K562 (cell line): ENCODE results near the gene DHRS3. TPM values are rescaled to one million over a fixed set of nuclear protein-coding genes. Genes with fewer than 3 reads are reported as not detected.
A peak's percentile ranks its signal among the peaks of the same experiment; 100 is the strongest.

ENCODE experiments used
- CBFA2T2 ChIP-seq: fragments of 450-650 bp; conservative IDR thresholded peaks from 2 replicates; pipeline ENCODE4 v1.6.1; 2017; ENCODE audit warnings: mild to moderate bottlenecking
- CBFB ChIP-seq: sonication (generic); formaldehyde crosslinking; IDR thresholded peaks from 2 replicates; pipeline ENCODE4 v1.4.0; 2020; ENCODE audit warnings: mild to moderate bottlenecking, missing genetic modification reagents
- CCNT2 ChIP-seq: IDR thresholded peaks from 2 replicates; pipeline ENCODE4 v1.6.1; 2011; ENCODE audit warnings: borderline replicate concordance, low read depth, mild to moderate bottlenecking, moderate library complexity, mixed read lengths, low read length; ENCODE audit not compliant: insufficient read length; ENCODE audit errors: extremely low read depth
- IRF2 ChIP-seq: sonication (generic); formaldehyde crosslinking; IDR thresholded peaks from 2 replicates; pipeline ENCODE4 v1.8.1; 2022; ENCODE audit warnings: mild to moderate bottlenecking, missing genetic modification reagents
- KLF13 ChIP-seq: fragments of 450-650 bp; IDR thresholded peaks from 2 replicates; pipeline ENCODE4 v1.6.1; 2016; ENCODE audit warnings: missing genetic modification characterization, low read depth, mild to moderate bottlenecking, missing compliant biosample characterization, moderate library complexity, borderline replicate concordance
- MED1 ChIP-seq: sonication (generic); formaldehyde crosslinking; IDR thresholded peaks from 2 replicates; pipeline ENCODE4 v1.8.1; 2023; ENCODE audit warnings: missing genetic modification reagents, borderline replicate concordance
- MEIS2 ChIP-seq: fragments of 450-650 bp; IDR thresholded peaks from 2 replicates; pipeline ENCODE4 v1.6.1; 2014; ENCODE audit warnings: mild to moderate bottlenecking; ENCODE audit not compliant: partially characterized antibody
- PHF20 ChIP-seq: fragments of 450-650 bp; IDR thresholded peaks from 2 replicates; pipeline ENCODE4 v1.6.1; 2018; ENCODE audit not compliant: partially characterized antibody
- PPARD ChIP-seq: fragments of 250-450 bp; sonication (Bioruptor Pico); IDR thresholded peaks from 2 replicates; pipeline ENCODE4 v1.8.0; 2022; ENCODE audit warnings: inconsistent platforms, mild to moderate bottlenecking, moderate library complexity
- SIN3A ChIP-seq, 2 experiments: fragments of 150-350 bp in 1 of 2; IDR thresholded peaks; 2 replicates each; pipeline ENCODE4 v1.6.1; 2011 to 2016; ENCODE audit warnings: borderline replicate concordance in 2 of 2, low read depth in 2 of 2, low read length in 2 of 2, mild to moderate bottlenecking in 2 of 2, moderate library complexity in 2 of 2; ENCODE audit not compliant: control insufficient read depth in 1 of 2
- SOX6 ChIP-seq: fragments of 450-650 bp; IDR thresholded peaks from 2 replicates; pipeline ENCODE4 v1.6.1; 2014; ENCODE audit warnings: mild to moderate bottlenecking
- THRAP3 ChIP-seq: fragments of 450-650 bp; IDR thresholded peaks from 2 replicates; pipeline ENCODE4 v1.6.1; 2016; ENCODE audit warnings: mild to moderate bottlenecking, inconsistent platforms, borderline replicate concordance
- ZFP36 ChIP-seq: fragments of 150-350 bp; IDR thresholded peaks from 2 replicates; pipeline ENCODE4 v1.6.1; 2018; ENCODE audit warnings: low read length, low read depth; ENCODE audit not compliant: partially characterized antibody
- ZNF133 ChIP-seq: fragments of 250-450 bp; sonication (Bioruptor Pico); IDR thresholded peaks from 2 replicates; pipeline ENCODE4 v1.4.0; 2020; ENCODE audit warnings: mild to moderate bottlenecking
- ZNF146 ChIP-seq: IDR thresholded peaks from one replicate; pipeline ENCODE4 v1.6.1; 2018; ENCODE audit warnings: missing compliant biosample characterization; ENCODE audit not compliant: unreplicated experiment
- ZNF444 ChIP-seq: fragments of 250-450 bp; sonication (Bioruptor Pico); IDR thresholded peaks from 2 replicates; pipeline ENCODE4 v1.4.0; 2020; ENCODE audit warnings: mild to moderate bottlenecking, moderate library complexity
- ZNF551 ChIP-seq: fragments of 250-450 bp; sonication (Bioruptor Pico); IDR thresholded peaks from 2 replicates; pipeline ENCODE4 v1.5.0; 2021; ENCODE audit warnings: mild to moderate bottlenecking, moderate library complexity
- ZNF644 ChIP-seq: fragments of 200-800 bp; sonication (Bioruptor generic); IDR thresholded peaks from 2 replicates; pipeline ENCODE4 v1.6.1; 2016; ENCODE audit warnings: low read depth, missing genetic modification characterization, missing compliant biosample characterization
- polyA plus RNA-seq, 8 experiments: library from polyadenylated mRNA; depleted of rRNA in 4 of 8; stranded (reverse) in 5 of 8; unstranded in 3 of 8; fragments of >200 nt; fragmentation: Nextera tagmentation in 2 of 8; fragmentation: Illumina TruSeq in 1 of 8; extraction: Ambion mirVana in 2 of 8; extraction: Trizol in 1 of 8; gene quantifications; 2 replicates each; pipeline versions ENCODE4 v1.2.1 to v1.2.3, GENCODE V29; 2011 to 2014; ENCODE audit warnings: inconsistent platforms in 1 of 8, missing spikeins in 1 of 8
- total RNA-seq, 7 experiments: library from RNA; depleted of rRNA in 6 of 7; stranded (reverse); fragments of >200 nt in 6 of 7; fragmentation: Illumina TruSeq in 2 of 7; extraction: Trizol in 2 of 7; gene quantifications; 2 replicates each; pipeline versions ENCODE4 v1.2.1 to v1.2.3, GENCODE V29; 2011 to 2021; ENCODE audit warnings: low replicate concordance in 1 of 7
- TF ChIP-seq, protein P1 (sequence below), 2 experiments: fragments of 450-650 bp; formaldehyde crosslinking in 1 of 2; IDR thresholded peaks; 2 replicates each; pipeline versions ENCODE4 v1.4.0 to v1.6.1; 2014 to 2020; ENCODE audit warnings: mild to moderate bottlenecking in 2 of 2, borderline replicate concordance in 1 of 2, low read depth in 1 of 2
- TF ChIP-seq, protein P2 (sequence below): sonication (generic); formaldehyde crosslinking; IDR thresholded peaks from 2 replicates; pipeline ENCODE4 v1.8.0; 2022; ENCODE audit warnings: missing genetic modification reagents, mild to moderate bottlenecking, borderline replicate concordance

DHRS3 gene
- total and polyA plus RNA-seq, 9 of the 15 experiments (the other 6 are each of a cell fraction or from before 2014, with no cell fraction given) = 21.0 to 116 (median 58.7) TPM

DNA sequence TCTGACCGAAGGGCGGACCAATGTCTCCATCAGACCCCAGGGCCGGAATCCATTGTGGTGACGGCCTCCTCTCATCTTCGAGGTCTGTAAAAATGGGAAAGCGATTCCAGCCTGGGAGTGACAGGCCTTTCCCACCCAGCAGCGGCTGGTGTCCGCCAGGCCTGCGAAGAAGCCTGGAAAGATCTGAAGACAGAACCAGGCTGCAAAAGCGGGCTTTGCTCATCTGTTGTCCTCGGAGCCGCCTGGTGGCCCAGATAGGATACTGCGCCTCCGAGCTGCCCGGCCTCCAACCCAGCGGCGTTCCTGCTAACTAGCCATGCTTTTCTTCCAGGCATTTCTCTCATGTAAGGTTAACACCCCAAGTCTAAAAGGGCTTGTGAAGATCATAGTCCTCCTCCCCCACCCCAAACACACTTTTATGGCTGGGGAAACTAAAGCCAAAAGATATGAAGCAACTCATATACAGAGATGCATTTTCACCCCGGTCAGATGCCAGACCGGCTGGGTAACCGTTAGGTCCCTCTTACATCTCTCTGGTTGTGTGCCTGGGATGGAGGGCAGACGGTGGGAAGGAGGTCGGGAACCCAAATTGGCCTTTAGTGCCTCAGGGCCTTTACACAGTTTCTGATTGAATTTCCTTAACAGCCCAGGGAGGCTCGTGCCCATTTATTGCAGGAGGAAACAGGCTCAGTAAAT is 1.9 kb upstream of the DHRS3 start (continued):
- TF ChIP-seq THRAP3 (no peak), ZNF146 (CRISPR knock-in tag) (no peak), ZNF551 (CRISPR knock-in tag) (no peak), CBFA2T2 (no peak), MED1 (no peak), CBFB (CRISPR knock-in tag) (no peak), ZFP36 (no peak), ZNF644 (tag) (no peak), SIN3A (IDR thresholded peaks at IDR 0.05; ENCODE audit: borderline replicate concordance in 2 of 2, control insufficient read depth in 1 of 2, low read depth in 2 of 2, low read length in 2 of 2) (peak in 1 of 2 experiments; percentile 26; a peak in 1 of 4 replicates), ZNF444 (CRISPR knock-in tag) (no peak), IRF2 (CRISPR knock-in tag) (no peak), PPARD (no peak), CCNT2 (no peak), MEIS2 (no peak), ZNF133 (no peak), KLF13 (tag) (no peak), SOX6 (peak; percentile 52; the same call in 1 of the 2 replicates), PHF20 (no peak)
- TF ChIP-seq, protein P1, sequence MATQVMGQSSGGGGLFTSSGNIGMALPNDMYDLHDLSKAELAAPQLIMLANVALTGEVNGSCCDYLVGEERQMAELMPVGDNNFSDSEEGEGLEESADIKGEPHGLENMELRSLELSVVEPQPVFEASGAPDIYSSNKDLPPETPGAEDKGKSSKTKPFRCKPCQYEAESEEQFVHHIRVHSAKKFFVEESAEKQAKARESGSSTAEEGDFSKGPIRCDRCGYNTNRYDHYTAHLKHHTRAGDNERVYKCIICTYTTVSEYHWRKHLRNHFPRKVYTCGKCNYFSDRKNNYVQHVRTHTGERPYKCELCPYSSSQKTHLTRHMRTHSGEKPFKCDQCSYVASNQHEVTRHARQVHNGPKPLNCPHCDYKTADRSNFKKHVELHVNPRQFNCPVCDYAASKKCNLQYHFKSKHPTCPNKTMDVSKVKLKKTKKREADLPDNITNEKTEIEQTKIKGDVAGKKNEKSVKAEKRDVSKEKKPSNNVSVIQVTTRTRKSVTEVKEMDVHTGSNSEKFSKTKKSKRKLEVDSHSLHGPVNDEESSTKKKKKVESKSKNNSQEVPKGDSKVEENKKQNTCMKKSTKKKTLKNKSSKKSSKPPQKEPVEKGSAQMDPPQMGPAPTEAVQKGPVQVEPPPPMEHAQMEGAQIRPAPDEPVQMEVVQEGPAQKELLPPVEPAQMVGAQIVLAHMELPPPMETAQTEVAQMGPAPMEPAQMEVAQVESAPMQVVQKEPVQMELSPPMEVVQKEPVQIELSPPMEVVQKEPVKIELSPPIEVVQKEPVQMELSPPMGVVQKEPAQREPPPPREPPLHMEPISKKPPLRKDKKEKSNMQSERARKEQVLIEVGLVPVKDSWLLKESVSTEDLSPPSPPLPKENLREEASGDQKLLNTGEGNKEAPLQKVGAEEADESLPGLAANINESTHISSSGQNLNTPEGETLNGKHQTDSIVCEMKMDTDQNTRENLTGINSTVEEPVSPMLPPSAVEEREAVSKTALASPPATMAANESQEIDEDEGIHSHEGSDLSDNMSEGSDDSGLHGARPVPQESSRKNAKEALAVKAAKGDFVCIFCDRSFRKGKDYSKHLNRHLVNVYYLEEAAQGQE (IDR thresholded peaks at IDR 0.05; ENCODE audit: borderline replicate concordance) = peak; percentile 92
- TF ChIP-seq, protein P1 (CRISPR knock-in tag; IDR thresholded peaks at IDR 0.05; ENCODE audit: low read depth) = no peak
- TF ChIP-seq, protein P2, sequence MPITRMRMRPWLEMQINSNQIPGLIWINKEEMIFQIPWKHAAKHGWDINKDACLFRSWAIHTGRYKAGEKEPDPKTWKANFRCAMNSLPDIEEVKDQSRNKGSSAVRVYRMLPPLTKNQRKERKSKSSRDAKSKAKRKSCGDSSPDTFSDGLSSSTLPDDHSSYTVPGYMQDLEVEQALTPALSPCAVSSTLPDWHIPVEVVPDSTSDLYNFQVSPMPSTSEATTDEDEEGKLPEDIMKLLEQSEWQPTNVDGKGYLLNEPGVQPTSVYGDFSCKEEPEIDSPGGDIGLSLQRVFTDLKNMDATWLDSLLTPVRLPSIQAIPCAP (CRISPR knock-in tag) = no peak
